Left ventricle myocardium inferior (tissue), 1 donor: ENCODE measurements around the gene SPRR2E. TPM values are rescaled to one million over a fixed set of nuclear protein-coding genes. Genes with fewer than 3 reads are reported as not detected.
"Not testable (repeated sequence)": the region's sequence is repeated elsewhere in the genome, so short reads cannot be mapped to it uniquely, and the experiment has no call there.

Source experiments
- DNase-seq: peaks from one replicate; pipeline ENCODE4 v3.0.0-alpha.2; 2020
- H3K27ac ChIP-seq: fragments of 200-600 bp; replicated peaks from 2 replicates; pipeline ENCODE4 v1.8.0; 2021
- H3K27me3 ChIP-seq: fragments of 200-600 bp; 2 replicates; pipeline ENCODE4 v1.8.0; 2021; ENCODE audit warnings: low read depth
- H3K36me3 ChIP-seq: fragments of 200-600 bp; 2 replicates; pipeline ENCODE4 v1.8.0; 2021
- H3K4me1 ChIP-seq: fragments of 200-600 bp; 2 replicates; pipeline ENCODE4 v1.8.0; 2021
- H3K4me3 ChIP-seq: fragments of 200-600 bp; 2 replicates; pipeline ENCODE4 v1.8.0; 2021; ENCODE audit warnings: mild to moderate bottlenecking, moderate library complexity
- H3K9me3 ChIP-seq: fragments of 200-600 bp; replicated peaks from 2 replicates; pipeline ENCODE4 v1.8.0; 2021
- CTCF ChIP-seq: fragments of 200-600 bp; IDR thresholded peaks from 2 replicates; pipeline ENCODE4 v1.8.0; 2021; ENCODE audit warnings: antibody characterized with exemption, mild to moderate bottlenecking, borderline replicate concordance
- intact Hi-C: fragments of 100-400 bp; cut with micrococcal nuclease; formaldehyde crosslinking; loops from one replicate; pipeline ENCODE4 v1.11.0; 2022
- long read RNA-seq: library from polyadenylated mRNA; unstranded; transcript quantifications from one replicate; pipeline ENCODE4 v2.0.0, GENCODE V29; 2021
- total RNA-seq: library from RNA; stranded (reverse); fragmentation: NEBNext Ultra II Directional; extraction: Animal tissue kit (Norgen Biotek cat#: 25700); gene quantifications from one replicate; pipeline ENCODE4 v1.2.1, GENCODE V29; 2021
- donor health status: DM: no; HTN: yes; CAD: no; lungs with severe emphysema.

The SPRR2E gene
- not detected for total RNA-seq
- long read RNA-seq = 0 reads

GRCh38 chr1:153094426-153094825, at the start of gene SPRR2E:
SPRR2E (minus strand) TSS chr1:153094526; CDS start chr1:153093751, 775 bp downstream.
- Histone ChIP-seq H3K4me3 (no peak within 1 kb of the TSS), H3K36me3 (no peaks in the 10 kb centered on the region), H3K9me3 (peaks cover 5% of the 10 kb centered on the region), H3K27ac (no peak within 1 kb of the TSS), H3K27me3 (no peaks in the 10 kb centered on the region), H3K4me1 (no peaks in the 10 kb centered on the region)
- DNase-seq = no peak
- intact Hi-C loops = no loop called here
- no peak for TF ChIP-seq CTCF

DNA sequence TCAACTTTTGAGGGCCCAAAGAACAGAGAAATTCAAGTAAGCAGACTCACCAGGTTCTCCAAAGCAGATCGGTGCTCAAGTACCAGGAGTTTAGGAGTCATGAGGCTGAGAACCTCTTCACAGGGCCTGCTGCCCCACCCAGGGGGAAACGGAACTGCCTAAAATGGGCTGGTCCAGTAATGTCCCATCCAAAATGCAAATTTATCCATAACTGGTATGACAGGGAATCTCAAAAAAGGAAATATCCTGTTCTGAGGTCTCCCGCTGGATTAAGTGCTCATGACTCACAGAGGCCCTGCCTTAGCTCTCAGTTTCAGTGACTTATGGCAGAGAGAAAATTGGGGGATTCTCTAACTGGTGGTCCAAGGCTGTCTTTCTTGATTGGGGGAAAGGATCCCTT, 47.1 kb upstream of the SPRR2E start:
- Histone ChIP-seq H3K27me3 (no peaks in the 10 kb centered on the region), H3K4me1 (no peaks in the 10 kb centered on the region), H3K27ac (no peak overlapping the region), H3K36me3 (no peaks in the 10 kb centered on the region), H3K4me3 (no peak overlapping the region), H3K9me3 (no peaks in the 10 kb centered on the region)
- TF ChIP-seq CTCF = no peak
- intact Hi-C loops = no loop called here
- DNase-seq = no peak

- Histone ChIP-seq H3K27ac (no peak overlapping the region), H3K4me3 (no peak overlapping the region), H3K9me3 (no peaks in the 10 kb centered on the region), H3K4me1 (no peaks in the 10 kb centered on the region), H3K36me3 (no peaks in the 10 kb centered on the region), H3K27me3 (no peaks in the 10 kb centered on the region)
- no peak for TF ChIP-seq CTCF
- no peak for DNase-seq
- intact Hi-C loops = no loop called here
Measured at GRCh38 chr1:153140484-153140883, 46.2 kb upstream of the SPRR2E start.

DNA sequence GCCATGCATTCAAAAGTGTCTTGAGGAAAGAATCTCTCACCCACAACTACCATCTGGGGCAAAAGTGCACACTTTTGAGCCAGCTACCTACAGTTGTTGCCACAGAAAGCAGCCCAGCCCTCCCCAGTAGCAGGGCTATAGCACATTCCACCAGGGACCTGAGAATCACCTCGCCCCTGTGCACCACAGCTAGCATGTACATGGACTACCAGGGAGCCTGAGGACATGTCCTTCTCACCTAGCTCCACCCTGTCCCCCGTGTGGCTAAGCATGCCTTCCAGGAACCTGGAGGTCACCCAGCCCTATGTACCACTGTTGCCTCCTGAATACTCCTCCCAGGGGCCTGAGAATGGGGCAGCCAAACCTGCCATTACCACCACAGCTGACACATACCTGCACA, 39.4 kb upstream of the SPRR2E start:
- Histone ChIP-seq H3K27ac (no peak overlapping the region), H3K27me3 (peaks cover 14% of the 10 kb centered on the region), H3K4me1 (no peaks in the 10 kb centered on the region), H3K9me3 (no peaks in the 10 kb centered on the region), H3K36me3 (no peaks in the 10 kb centered on the region), H3K4me3 (no peak overlapping the region)
- no peak for TF ChIP-seq CTCF
- intact Hi-C loops = no loop called here
- DNase-seq = no peak

DNA sequence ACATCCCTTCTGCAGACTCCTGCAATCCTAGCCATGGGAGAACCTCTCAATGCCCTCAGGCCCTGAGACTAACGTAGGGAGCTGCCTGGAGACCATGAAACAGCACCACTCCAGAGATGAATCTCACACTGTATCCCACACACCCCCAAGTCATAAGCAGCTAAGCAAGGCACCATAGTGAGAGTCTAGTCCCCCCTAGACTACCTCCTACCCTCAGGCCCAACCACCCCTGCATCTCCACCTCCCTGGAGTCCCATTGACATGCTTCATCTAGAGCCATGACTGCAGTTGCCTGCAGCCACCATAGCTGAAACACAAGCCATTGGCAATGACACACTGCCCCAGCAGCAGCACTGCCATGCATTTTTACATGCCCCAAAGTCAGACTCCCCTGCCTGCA, 38.9 kb upstream of the SPRR2E start:
- TF ChIP-seq CTCF = no peak
- Histone ChIP-seq H3K4me3 (no peak overlapping the region), H3K27me3 (peaks cover 14% of the 10 kb centered on the region), H3K36me3 (no peaks in the 10 kb centered on the region), H3K9me3 (no peaks in the 10 kb centered on the region), H3K4me1 (no peaks in the 10 kb centered on the region), H3K27ac (no peak overlapping the region)
- intact Hi-C loops = no loop called here
- no peak for DNase-seq

- H3K36me3 ChIP-seq, H3K27me3 ChIP-seq, DNase-seq, H3K4me1 ChIP-seq, intact Hi-C loops, H3K27ac ChIP-seq, H3K4me3 ChIP-seq: not testable (repeated sequence)
- peaks cover 28% of the 10 kb centered on the region for H3K9me3 ChIP-seq
Measured at GRCh38 chr1:153128688-153129087, 34.4 kb upstream of the SPRR2E start.
